Measurements from ENCODE around the gene DTWD2.
"Not testable (repeated sequence)": the region's sequence is repeated elsewhere in the genome, so short reads cannot be mapped to it uniquely, and the experiment has no call there.

DNA sequence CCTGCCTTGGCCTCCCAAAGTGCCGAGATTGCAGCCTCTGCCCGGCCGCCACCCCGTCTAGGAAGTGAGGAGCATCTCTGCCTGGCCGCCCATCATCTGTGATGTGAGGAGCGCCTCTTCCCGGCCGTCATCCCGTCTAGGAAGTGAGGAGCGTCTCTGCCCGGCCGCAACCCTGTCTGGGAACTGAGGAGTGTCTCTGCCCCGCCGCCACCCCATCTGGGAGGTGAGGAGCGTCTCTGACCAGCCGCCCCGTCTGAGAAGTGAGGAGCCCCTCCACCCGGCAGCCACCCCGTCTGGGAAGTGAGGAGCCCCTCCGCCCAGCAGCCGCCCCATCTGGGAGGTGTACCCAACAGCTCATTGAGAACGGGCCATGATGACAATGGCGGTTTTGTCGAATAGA is 10.5 kb upstream of the DTWD2 start:
- TF ChIP-seq, protein P1, sequence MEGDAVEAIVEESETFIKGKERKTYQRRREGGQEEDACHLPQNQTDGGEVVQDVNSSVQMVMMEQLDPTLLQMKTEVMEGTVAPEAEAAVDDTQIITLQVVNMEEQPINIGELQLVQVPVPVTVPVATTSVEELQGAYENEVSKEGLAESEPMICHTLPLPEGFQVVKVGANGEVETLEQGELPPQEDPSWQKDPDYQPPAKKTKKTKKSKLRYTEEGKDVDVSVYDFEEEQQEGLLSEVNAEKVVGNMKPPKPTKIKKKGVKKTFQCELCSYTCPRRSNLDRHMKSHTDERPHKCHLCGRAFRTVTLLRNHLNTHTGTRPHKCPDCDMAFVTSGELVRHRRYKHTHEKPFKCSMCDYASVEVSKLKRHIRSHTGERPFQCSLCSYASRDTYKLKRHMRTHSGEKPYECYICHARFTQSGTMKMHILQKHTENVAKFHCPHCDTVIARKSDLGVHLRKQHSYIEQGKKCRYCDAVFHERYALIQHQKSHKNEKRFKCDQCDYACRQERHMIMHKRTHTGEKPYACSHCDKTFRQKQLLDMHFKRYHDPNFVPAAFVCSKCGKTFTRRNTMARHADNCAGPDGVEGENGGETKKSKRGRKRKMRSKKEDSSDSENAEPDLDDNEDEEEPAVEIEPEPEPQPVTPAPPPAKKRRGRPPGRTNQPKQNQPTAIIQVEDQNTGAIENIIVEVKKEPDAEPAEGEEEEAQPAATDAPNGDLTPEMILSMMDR (conservative IDR thresholded peaks at IDR 0.05; ENCODE audit: low read depth in 2 of 2), result not testable (repeated sequence)
- not testable (repeated sequence) for TF ChIP-seq EZH2phosphoT487 (IDR thresholded peaks at IDR 0.05; ENCODE audit: unreplicated experiment)
